ENCODE measurements around the gene C19orf25. TPM values are rescaled to one million over a fixed set of nuclear protein-coding genes. Genes with fewer than 3 reads are reported as not detected.

The C19orf25 gene
- total and polyA plus RNA-seq, 9 of the 15 experiments (the other 6 are each of a cell fraction or from before 2014, with no cell fraction given) = 0.79 to 96.0 (median 36.1) TPM

DNA sequence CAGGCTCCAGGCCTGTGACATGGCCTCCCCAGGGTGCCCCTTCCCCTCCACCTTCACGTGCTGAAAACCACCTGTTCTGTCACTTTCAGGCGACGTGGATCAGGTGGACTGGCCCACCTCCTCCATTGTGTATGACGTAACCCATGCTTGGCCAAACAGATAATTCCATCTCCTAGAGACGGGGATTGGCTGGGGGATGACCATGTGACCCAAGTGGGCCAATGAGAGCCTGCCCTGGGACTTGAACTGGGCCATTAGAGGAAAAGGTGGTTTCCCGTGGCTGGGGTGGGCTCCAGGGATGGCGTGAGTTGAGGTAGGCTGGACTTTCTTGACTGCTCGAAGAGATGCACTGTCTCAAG is 37.4 kb upstream of the C19orf25 start (continued):
- peak; percentile 65 for TF ChIP-seq CEBPG (CRISPR knock-in tag; IDR thresholded peaks at IDR 0.05)
- TF ChIP-seq CEBPG (tag; conservative IDR thresholded peaks at IDR 0.05 in 1 of 2, IDR thresholded peaks at IDR 0.05 in 1 of 2) = no peak
- TF ChIP-seq TRIM28 (IDR thresholded peaks at IDR 0.05) = 0 out of 2 replicates have a peak, but pooled peaks have one; percentile 21
- TF ChIP-seq ZSCAN29 (IDR thresholded peaks at IDR 0.05) = no peak
- TF ChIP-seq, protein P1, sequence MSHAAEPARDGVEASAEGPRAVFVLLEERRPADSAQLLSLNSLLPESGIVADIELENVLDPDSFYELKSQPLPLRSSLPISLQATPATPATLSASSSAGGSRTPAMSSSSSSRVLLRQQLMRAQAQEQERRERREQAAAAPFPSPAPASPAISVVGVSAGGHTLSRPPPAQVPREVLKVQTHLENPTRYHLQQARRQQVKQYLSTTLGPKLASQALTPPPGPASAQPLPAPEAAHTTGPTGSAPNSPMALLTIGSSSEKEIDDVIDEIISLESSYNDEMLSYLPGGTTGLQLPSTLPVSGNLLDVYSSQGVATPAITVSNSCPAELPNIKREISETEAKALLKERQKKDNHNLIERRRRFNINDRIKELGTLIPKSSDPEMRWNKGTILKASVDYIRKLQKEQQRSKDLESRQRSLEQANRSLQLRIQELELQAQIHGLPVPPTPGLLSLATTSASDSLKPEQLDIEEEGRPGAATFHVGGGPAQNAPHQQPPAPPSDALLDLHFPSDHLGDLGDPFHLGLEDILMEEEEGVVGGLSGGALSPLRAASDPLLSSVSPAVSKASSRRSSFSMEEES (CRISPR knock-in tag; IDR thresholded peaks at IDR 0.05) = no peak
- TF ChIP-seq, protein P2, sequence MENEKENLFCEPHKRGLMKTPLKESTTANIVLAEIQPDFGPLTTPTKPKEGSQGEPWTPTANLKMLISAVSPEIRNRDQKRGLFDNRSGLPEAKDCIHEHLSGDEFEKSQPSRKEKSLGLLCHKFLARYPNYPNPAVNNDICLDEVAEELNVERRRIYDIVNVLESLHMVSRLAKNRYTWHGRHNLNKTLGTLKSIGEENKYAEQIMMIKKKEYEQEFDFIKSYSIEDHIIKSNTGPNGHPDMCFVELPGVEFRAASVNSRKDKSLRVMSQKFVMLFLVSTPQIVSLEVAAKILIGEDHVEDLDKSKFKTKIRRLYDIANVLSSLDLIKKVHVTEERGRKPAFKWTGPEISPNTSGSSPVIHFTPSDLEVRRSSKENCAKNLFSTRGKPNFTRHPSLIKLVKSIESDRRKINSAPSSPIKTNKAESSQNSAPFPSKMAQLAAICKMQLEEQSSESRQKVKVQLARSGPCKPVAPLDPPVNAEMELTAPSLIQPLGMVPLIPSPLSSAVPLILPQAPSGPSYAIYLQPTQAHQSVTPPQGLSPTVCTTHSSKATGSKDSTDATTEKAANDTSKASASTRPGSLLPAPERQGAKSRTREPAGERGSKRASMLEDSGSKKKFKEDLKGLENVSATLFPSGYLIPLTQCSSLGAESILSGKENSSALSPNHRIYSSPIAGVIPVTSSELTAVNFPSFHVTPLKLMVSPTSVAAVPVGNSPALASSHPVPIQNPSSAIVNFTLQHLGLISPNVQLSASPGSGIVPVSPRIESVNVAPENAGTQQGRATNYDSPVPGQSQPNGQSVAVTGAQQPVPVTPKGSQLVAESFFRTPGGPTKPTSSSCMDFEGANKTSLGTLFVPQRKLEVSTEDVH (IDR thresholded peaks at IDR 0.05; ENCODE audit: low read depth, partially characterized antibody) = no peak
- no peak for TF ChIP-seq ZBTB17 (CRISPR knock-in tag; IDR thresholded peaks at IDR 0.05)
- no peak for TF ChIP-seq HNRNPL (IDR thresholded peaks at IDR 0.05; ENCODE audit: low read depth, low read length)
- TF ChIP-seq YBX1 (IDR thresholded peaks at IDR 0.05) = no peak
- TF ChIP-seq IRF2 (CRISPR knock-in tag; IDR thresholded peaks at IDR 0.05) = no peak
- TF ChIP-seq, protein P3, sequence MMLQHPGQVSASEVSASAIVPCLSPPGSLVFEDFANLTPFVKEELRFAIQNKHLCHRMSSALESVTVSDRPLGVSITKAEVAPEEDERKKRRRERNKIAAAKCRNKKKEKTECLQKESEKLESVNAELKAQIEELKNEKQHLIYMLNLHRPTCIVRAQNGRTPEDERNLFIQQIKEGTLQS (IDR thresholded peaks at IDR 0.05) = peak; percentile 73
- TF ChIP-seq, protein P3 (CRISPR knock-in tag; conservative IDR thresholded peaks at IDR 0.05) = no peak
- TF ChIP-seq NFIC (IDR thresholded peaks at IDR 0.05) = no peak
- peak; percentile 26 for TF ChIP-seq FOS (IDR thresholded peaks at IDR 0.05; ENCODE audit: extremely low read depth, insufficient read length)
- TF ChIP-seq EWSR1 (IDR thresholded peaks at IDR 0.05; ENCODE audit: borderline replicate concordance, low read depth, partially characterized antibody) = no peak
- no peak for TF ChIP-seq FOXA1 (IDR thresholded peaks at IDR 0.05; ENCODE audit: borderline replicate concordance)
- TF ChIP-seq, protein P4, sequence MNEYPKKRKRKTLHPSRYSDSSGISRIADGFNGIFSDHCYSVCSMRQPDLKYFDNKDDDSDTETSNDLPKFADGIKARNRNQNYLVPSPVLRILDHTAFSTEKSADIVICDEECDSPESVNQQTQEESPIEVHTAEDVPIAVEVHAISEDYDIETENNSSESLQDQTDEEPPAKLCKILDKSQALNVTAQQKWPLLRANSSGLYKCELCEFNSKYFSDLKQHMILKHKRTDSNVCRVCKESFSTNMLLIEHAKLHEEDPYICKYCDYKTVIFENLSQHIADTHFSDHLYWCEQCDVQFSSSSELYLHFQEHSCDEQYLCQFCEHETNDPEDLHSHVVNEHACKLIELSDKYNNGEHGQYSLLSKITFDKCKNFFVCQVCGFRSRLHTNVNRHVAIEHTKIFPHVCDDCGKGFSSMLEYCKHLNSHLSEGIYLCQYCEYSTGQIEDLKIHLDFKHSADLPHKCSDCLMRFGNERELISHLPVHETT (CRISPR knock-in tag; conservative IDR thresholded peaks at IDR 0.05 in 1 of 2, IDR thresholded peaks at IDR 0.05 in 1 of 2) = no peak
- TF ChIP-seq KDM4B (IDR thresholded peaks at IDR 0.05; ENCODE audit: borderline replicate concordance in 2 of 2, low read depth in 1 of 2) = no peak
- TF ChIP-seq, protein P5, sequence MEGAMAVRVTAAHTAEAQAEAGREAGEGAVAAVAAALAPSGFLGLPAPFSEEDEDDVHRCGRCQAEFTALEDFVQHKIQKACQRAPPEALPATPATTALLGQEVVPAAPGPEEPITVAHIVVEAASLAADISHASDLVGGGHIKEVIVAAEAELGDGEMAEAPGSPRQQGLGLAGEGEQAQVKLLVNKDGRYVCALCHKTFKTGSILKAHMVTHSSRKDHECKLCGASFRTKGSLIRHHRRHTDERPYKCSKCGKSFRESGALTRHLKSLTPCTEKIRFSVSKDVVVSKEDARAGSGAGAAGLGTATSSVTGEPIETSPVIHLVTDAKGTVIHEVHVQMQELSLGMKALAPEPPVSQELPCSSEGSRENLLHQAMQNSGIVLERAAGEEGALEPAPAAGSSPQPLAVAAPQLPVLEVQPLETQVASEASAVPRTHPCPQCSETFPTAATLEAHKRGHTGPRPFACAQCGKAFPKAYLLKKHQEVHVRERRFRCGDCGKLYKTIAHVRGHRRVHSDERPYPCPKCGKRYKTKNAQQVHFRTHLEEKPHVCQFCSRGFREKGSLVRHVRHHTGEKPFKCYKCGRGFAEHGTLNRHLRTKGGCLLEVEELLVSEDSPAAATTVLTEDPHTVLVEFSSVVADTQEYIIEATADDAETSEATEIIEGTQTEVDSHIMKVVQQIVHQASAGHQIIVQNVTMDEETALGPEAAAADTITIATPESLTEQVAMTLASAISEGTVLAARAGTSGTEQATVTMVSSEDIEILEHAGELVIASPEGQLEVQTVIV (CRISPR knock-in tag; IDR thresholded peaks at IDR 0.05; ENCODE audit: borderline replicate concordance) = no peak
- no peak for TF ChIP-seq ZNF79 (CRISPR knock-in tag; IDR thresholded peaks at IDR 0.05; ENCODE audit: low read depth)

All from K562 (cell line).